HEK293T (cell line): Measurements from ENCODE around the gene METTL23.

Experiments used
- FOXM1 ChIP-seq: fragments of 450-650 bp; IDR thresholded peaks from 2 replicates; pipeline ENCODE4 v1.6.1; 2017; ENCODE audit warnings: mild to moderate bottlenecking, borderline replicate concordance
- L3MBTL2 ChIP-seq: fragments of 450-650 bp; conservative IDR thresholded peaks from 2 replicates; pipeline ENCODE4 v1.6.1; 2016; ENCODE audit warnings: mild to moderate bottlenecking
- SP1 ChIP-seq: fragments of 450-650 bp; IDR thresholded peaks from 2 replicates; pipeline ENCODE4 v1.6.1; 2017
- ZNF384 ChIP-seq: fragments of 450-650 bp; IDR thresholded peaks from 2 replicates; pipeline ENCODE4 v1.6.1; 2016
- TF ChIP-seq, protein P1 (sequence below): fragments of 450-650 bp; IDR thresholded peaks from 2 replicates; pipeline ENCODE4 v1.6.1; 2016

DNA sequence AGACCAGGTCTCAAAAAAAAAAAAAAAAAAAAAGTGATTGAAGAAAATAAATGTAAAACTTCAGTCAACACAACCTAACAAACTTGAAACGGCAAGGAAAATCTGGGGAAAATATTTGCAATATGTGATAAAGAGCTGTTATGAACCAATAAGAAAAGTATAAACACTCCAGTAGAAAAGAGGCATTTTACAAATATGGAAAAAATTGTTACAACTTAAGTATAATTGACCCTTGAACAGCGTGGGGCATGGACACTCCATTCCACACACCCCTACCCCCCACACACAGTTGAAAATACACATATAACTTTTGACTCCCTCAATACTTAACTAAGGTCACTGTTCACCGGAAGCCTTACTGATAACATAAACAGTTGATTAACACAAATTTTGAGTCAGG, 31.9 kb downstream of the METTL23 start:
- TF ChIP-seq FOXM1 (no peak), L3MBTL2 (no peak), ZNF384 (no peak), SP1 (no peak)
- TF ChIP-seq, protein P1, sequence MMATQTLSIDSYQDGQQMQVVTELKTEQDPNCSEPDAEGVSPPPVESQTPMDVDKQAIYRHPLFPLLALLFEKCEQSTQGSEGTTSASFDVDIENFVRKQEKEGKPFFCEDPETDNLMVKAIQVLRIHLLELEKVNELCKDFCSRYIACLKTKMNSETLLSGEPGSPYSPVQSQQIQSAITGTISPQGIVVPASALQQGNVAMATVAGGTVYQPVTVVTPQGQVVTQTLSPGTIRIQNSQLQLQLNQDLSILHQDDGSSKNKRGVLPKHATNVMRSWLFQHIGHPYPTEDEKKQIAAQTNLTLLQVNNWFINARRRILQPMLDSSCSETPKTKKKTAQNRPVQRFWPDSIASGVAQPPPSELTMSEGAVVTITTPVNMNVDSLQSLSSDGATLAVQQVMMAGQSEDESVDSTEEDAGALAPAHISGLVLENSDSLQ, result no peak
